Thoracic aorta (tissue), 2 donors: ENCODE results near the gene PEX3. TPM values are rescaled to one million over a fixed set of nuclear protein-coding genes. Genes with fewer than 3 reads are reported as not detected.

Experiments
- ATAC-seq: fragments of 150-250 bp; one replicate; pipeline ENCODE4 v1.8.0; 2017; ENCODE audit warnings: low read depth; ENCODE audit not compliant: insufficient number of reproducible peaks, low FRiP score
- DNase-seq: peaks from one replicate; pipeline ENCODE4 v3.0.0-alpha.2; 2020; ENCODE audit warnings: low spot score
- H3K27ac ChIP-seq, 2 donors: fragments of 200-600 bp; sonication (generic); 1 replicate in 1 of 2; 2 replicates in 1 of 2; pipeline ENCODE4 v1.5.1; 2016; ENCODE audit warnings: mild to moderate bottlenecking in 2 of 2, moderate library complexity in 2 of 2
- H3K27me3 ChIP-seq: fragments of 200-600 bp; sonication (generic); replicated peaks from 2 replicates; pipeline ENCODE4 v1.6.0; 2016; ENCODE audit warnings: mild to moderate bottlenecking; ENCODE audit not compliant: insufficient read depth
- H3K36me3 ChIP-seq: fragments of 200-600 bp; sonication (generic); one replicate; pipeline ENCODE4 v1.5.1; 2016
- H3K4me1 ChIP-seq, 2 donors: fragments of 200-600 bp; sonication (generic); 1 replicate in 1 of 2; 2 replicates in 1 of 2; pipeline versions ENCODE4 v1.5.1 to v1.6.0; 2016; ENCODE audit warnings: low read depth in 2 of 2, mild to moderate bottlenecking in 1 of 2; ENCODE audit not compliant: control insufficient read depth in 1 of 2
- H3K4me3 ChIP-seq: fragments of 200-600 bp; sonication (generic); 2 replicates; pipeline ENCODE4 v1.5.1; 2016; ENCODE audit warnings: mild to moderate bottlenecking
- H3K9me3 ChIP-seq: fragments of 200-600 bp; sonication (generic); 2 replicates; pipeline ENCODE4 v1.5.1; 2016
- total RNA-seq, 2 donors: library from RNA; depleted of rRNA; stranded (reverse); fragments of >200 nt; gene quantifications; one replicate each; pipeline versions ENCODE4 v1.1.0 to v1.2.3, GENCODE V29; 2016
- TF ChIP-seq, protein P1 (sequence below): fragments of 200-600 bp; sonication (generic); IDR thresholded peaks from one replicate; pipeline ENCODE4 v1.5.1; 2019; ENCODE audit warnings: antibody characterized with exemption

Gene PEX3
- total RNA-seq, 2 donors from 2014 or later = 11.4 to 16.2 TPM

DNA sequence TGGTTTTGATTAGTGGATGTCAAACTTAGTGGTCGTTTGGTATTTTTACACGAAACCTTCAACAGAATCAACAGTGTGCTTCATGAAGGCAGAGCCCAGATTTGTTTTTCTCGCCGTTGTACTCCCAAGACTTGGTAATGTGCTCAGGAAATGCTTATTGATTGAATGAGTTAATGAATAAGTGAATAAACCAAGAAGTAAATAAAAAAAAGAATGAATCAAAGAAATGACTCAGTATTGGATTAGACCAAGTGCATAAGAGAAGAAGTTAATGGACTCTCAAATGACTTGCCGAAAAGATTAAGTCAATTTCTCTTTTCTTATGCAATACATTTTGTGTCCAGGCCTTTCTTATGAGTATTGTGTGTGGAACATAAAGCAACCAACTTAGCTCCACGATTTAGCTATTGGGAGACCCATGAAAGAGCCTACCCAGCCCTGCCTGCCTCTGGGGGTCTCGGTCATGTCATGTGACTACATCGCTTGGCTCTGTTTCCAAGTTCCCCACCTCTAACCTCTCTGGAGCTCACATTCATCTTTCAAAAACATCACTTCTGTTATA, 71.5 kb downstream of the PEX3 start:
- Histone ChIP-seq H3K36me3 (no peaks in the 10 kb centered on the region), H3K9me3 (no peaks in the 10 kb centered on the region), H3K4me1 (no peaks in the 10 kb centered on the region), H3K27ac (no peak overlapping the region), H3K4me3 (no peak overlapping the region), H3K27me3 (no peaks in the 10 kb centered on the region)
- TF ChIP-seq, protein P1, sequence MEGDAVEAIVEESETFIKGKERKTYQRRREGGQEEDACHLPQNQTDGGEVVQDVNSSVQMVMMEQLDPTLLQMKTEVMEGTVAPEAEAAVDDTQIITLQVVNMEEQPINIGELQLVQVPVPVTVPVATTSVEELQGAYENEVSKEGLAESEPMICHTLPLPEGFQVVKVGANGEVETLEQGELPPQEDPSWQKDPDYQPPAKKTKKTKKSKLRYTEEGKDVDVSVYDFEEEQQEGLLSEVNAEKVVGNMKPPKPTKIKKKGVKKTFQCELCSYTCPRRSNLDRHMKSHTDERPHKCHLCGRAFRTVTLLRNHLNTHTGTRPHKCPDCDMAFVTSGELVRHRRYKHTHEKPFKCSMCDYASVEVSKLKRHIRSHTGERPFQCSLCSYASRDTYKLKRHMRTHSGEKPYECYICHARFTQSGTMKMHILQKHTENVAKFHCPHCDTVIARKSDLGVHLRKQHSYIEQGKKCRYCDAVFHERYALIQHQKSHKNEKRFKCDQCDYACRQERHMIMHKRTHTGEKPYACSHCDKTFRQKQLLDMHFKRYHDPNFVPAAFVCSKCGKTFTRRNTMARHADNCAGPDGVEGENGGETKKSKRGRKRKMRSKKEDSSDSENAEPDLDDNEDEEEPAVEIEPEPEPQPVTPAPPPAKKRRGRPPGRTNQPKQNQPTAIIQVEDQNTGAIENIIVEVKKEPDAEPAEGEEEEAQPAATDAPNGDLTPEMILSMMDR = no peak
- ATAC-seq (no peak), DNase-seq (no peak)

DNA sequence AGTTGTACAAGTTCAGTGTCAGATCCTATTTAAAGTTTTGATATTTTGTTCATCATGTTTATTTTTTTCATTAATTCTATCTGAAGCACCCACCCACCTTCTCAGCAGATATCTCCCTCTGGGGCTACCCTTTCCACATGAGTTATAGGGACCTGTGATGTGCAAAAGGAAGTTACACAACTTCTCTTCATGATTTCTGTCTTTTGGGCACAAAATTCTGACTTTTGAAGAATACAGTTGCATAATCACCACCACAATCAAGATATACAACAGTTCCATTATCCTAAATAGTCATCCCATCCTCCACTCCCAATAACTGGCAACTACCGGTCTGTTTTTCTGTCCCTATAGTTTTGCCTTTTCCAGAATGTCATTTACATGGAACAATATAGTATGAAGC, 74.8 kb downstream of the PEX3 start:
- TF ChIP-seq, protein P1 = no peak
- Histone ChIP-seq H3K9me3 (no peaks in the 10 kb centered on the region), H3K27me3 (no peaks in the 10 kb centered on the region)

DNA sequence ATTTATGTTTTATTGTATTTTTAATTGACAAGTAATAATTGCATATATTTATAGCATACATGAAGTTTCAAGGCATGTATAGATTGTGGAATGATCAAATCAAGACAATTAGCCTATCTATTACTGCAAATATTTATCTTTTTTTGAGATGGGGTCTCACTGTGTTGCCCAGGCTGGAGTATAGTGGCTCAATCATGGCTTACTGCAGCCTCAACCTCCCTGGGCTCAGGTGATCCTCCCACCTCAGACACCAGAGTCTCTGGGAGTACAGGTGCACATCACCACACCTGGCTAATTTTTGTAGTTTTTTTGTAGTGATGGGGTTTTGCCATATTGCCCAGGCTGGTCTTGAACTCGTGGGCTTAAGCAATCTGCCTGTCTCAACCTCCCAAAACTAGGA, 77.1 kb downstream of the PEX3 start:
- DNase-seq (no peak), ATAC-seq (no peak)
- Histone ChIP-seq H3K27me3 (no peaks in the 10 kb centered on the region), H3K4me1 (no peaks in the 10 kb centered on the region), H3K4me3 (no peak overlapping the region), H3K9me3 (no peaks in the 10 kb centered on the region), H3K27ac (no peak overlapping the region), H3K36me3 (no peaks in the 10 kb centered on the region)
- TF ChIP-seq, protein P1 = no peak

More for the DNA sequence above, 74.8 kb downstream of the PEX3 start:
- DNase-seq = no peak
- Histone ChIP-seq H3K36me3 (no peaks in the 10 kb centered on the region), H3K27ac (no peak overlapping the region), H3K4me1 (no peaks in the 10 kb centered on the region), H3K4me3 (no peak overlapping the region)
- no peak for ATAC-seq

DNA sequence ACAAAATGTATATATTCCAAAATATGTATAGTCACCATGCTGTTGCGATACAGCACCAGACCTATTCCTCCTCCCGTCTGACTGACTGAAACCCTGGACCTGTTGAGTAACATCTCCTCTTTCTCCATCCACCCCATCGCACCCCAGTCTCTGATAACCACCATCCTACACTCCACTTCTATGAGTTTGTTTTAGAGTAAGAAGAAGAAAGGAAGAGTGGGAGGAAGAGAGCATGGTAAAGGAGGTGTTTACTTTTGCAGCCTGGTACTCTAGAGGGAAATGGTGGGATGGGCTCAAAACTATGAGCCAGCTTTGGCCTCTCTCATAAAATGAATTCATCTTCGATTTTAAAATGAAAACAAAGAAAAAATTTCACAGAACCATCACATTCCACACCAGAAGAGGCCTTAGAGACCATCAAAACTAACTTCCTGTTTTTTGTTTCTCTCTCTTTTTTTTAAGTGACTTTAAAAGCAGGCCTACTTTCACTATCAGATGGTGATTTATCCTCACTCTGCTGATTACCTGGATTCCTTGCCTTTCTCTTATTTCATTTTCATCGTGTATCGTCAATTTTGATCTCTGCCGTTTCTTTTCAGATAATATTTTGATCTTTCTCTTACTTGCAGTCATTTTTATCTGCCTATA, 77.7 kb downstream of the PEX3 start:
- DNase-seq = no peak
- TF ChIP-seq, protein P1 = no peak
- Histone ChIP-seq H3K9me3 (no peaks in the 10 kb centered on the region), H3K27ac (no peak overlapping the region), H3K4me3 (no peak overlapping the region), H3K4me1 (no peaks in the 10 kb centered on the region), H3K36me3 (no peaks in the 10 kb centered on the region), H3K27me3 (no peaks in the 10 kb centered on the region)
- no peak for ATAC-seq

DNA sequence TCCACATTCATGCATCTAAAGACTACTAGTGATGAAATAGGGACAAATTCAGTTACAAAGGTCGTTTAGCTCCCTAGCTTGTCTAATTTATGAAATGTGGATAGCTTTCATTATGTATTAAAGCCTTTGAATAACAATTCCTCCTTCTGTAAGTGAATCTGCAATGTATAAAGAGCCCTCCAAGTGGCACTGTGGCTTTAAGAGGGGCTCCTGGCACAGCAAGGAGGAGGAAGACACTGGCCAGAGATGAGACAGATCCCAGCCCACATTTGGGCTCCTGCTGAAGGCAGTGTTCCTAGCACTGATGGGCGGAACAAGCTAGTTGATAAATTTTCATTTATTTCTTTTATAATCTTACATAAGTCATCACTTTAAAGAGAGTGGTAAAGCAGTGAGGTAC, 78.5 kb downstream of the PEX3 start:
- no peak overlapping the region for H3K27ac ChIP-seq
- TF ChIP-seq, protein P1 = no peak
- ATAC-seq (no peak), DNase-seq (no peak)
- H3K4me3 ChIP-seq = no peak overlapping the region
- H3K27me3 ChIP-seq = no peaks in the 10 kb centered on the region
- no peaks in the 10 kb centered on the region for H3K36me3 ChIP-seq
- no peaks in the 10 kb centered on the region for H3K9me3 ChIP-seq
- H3K4me1 ChIP-seq = no peaks in the 10 kb centered on the region
